Measurements from ENCODE around the gene KCNMA1.

Gene KCNMA1

DNA sequence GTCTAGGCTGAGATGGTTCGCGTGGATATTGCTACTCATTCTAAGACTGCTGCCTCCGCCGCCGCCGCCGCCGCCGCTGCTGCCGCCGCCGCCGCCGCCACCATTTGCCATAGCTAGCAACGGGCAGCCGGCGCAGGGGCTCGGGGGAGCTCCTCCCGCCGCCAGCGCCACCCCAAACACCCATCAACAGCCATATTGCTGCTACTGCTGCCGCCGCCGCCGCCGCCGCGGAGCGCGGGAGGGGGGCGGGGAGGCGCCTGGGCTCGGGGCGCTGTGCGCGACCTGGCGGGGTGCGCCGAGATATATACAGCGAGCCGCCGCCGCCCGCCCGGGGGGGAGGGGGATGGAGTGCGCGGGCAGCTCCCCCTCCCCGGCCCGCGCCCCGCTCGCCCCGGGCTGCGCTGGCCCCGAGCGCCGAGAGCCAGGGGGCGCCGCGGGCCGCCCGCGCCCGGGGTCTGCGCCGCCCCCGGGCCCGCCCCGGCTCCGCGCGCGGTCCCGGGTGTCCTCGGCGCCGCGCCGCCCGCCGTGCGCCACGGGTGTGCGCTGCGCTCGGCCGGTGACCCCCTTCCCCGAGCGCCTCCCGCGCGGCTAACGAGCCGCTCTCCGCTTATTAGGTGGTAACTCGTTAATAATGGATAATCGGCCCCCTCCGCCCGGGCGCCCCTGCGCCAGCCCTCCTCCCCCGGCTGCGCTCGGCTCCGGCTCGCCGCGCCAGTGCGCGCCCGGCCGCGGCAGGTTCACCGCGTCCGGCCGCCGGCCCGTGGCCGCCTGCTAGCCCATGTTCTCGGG is at the start of gene KCNMA1:
Gene KCNMA1, minus strand, starts transcription at position 277 of the 789 bp plus-strand sequence.
- TF ChIP-seq EP300 (IDR thresholded peaks at IDR 0.05; ENCODE audit: borderline replicate concordance), result 0 out of 2 replicates have a peak, but pooled peaks have one; percentile 26
- TF ChIP-seq RAD21 (IDR thresholded peaks at IDR 0.05; ENCODE audit: low read depth), result no peak

DNA sequence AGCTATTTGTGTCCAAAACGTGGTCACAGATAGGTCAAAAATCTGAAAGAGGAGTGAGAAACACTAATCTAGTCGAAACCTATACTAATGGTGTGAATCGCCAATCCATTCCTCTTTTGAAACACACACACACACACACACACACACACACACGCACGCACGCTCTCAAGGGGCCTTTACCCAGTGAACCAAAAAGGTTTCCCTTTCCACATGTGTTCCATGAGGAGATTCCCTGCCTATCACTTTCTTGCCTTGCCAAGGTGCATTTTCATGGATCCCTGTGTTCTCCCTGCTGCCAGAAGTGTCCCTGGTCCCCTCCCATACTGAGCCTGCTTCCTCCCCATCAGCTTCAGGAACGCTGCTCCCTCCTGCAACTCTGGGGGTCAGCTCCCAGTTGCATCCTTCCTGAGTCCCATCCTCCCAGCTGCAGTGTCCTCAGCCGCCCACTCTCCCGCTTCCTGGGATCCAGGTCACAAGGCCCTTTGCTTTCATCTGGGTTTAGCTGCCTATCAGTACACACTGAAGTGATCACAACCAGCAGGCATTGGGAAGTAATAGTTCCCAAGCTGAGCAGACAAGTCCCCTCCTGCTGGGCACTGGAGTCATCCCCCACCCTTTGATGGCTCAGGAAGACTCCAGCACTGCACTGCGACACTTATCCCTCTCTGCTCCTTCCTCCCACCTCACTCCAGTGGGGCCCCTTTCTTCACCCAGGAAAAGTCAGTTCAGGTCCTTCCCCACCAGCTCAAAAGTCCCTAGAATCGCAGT is 49.2 kb upstream of the KCNMA1 start:
- TF ChIP-seq, protein P1, sequence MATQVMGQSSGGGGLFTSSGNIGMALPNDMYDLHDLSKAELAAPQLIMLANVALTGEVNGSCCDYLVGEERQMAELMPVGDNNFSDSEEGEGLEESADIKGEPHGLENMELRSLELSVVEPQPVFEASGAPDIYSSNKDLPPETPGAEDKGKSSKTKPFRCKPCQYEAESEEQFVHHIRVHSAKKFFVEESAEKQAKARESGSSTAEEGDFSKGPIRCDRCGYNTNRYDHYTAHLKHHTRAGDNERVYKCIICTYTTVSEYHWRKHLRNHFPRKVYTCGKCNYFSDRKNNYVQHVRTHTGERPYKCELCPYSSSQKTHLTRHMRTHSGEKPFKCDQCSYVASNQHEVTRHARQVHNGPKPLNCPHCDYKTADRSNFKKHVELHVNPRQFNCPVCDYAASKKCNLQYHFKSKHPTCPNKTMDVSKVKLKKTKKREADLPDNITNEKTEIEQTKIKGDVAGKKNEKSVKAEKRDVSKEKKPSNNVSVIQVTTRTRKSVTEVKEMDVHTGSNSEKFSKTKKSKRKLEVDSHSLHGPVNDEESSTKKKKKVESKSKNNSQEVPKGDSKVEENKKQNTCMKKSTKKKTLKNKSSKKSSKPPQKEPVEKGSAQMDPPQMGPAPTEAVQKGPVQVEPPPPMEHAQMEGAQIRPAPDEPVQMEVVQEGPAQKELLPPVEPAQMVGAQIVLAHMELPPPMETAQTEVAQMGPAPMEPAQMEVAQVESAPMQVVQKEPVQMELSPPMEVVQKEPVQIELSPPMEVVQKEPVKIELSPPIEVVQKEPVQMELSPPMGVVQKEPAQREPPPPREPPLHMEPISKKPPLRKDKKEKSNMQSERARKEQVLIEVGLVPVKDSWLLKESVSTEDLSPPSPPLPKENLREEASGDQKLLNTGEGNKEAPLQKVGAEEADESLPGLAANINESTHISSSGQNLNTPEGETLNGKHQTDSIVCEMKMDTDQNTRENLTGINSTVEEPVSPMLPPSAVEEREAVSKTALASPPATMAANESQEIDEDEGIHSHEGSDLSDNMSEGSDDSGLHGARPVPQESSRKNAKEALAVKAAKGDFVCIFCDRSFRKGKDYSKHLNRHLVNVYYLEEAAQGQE (IDR thresholded peaks at IDR 0.05; ENCODE audit: low read depth), result no peak
- no peak for TF ChIP-seq EGR1 (IDR thresholded peaks at IDR 0.05)

DNA sequence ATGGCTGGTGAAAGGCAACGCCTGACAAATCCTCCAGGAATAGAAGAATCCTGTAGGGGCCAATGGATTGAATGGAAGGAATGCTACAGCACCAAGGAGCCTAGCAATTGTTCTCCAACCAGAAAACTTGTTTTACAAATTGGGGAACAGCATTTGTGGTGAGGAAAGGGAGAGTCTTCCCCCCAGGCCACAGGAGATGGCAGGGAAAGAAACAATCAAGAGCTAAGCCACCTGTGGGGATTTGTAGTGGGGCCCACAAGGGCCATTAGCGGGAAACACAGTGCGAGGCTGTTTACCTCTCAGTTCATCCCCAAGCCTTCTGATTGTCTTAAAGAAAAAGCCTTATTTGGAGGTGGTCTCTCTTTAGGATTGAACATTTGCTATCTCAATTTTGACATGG is 48.5 kb upstream of the KCNMA1 start:
- no peak for TF ChIP-seq RAD21 (IDR thresholded peaks at IDR 0.05; ENCODE audit: low read depth)
- no peak for TF ChIP-seq ZBTB7A (IDR thresholded peaks at IDR 0.05; ENCODE audit: low read depth)
- TF ChIP-seq, protein P2, sequence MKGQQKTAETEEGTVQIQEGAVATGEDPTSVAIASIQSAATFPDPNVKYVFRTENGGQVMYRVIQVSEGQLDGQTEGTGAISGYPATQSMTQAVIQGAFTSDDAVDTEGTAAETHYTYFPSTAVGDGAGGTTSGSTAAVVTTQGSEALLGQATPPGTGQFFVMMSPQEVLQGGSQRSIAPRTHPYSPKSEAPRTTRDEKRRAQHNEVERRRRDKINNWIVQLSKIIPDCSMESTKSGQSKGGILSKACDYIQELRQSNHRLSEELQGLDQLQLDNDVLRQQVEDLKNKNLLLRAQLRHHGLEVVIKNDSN (IDR thresholded peaks at IDR 0.05), result no peak
- TF ChIP-seq TAF1 (IDR thresholded peaks at IDR 0.05; ENCODE audit: low read depth), result no peak
- TF ChIP-seq, protein P1 (IDR thresholded peaks at IDR 0.05; ENCODE audit: low read depth), result no peak
- no peak for TF ChIP-seq TEAD4 (IDR thresholded peaks at IDR 0.05)
- no peak for TF ChIP-seq FOXM1 (IDR thresholded peaks at IDR 0.05; ENCODE audit: borderline replicate concordance, low read depth)
- no peak for TF ChIP-seq EGR1 (IDR thresholded peaks at IDR 0.05)
- no peak for TF ChIP-seq NFIC (IDR thresholded peaks at IDR 0.05)
- TF ChIP-seq EP300 (IDR thresholded peaks at IDR 0.05; ENCODE audit: borderline replicate concordance), result no peak
- TF ChIP-seq TCF12 (IDR thresholded peaks at IDR 0.05; ENCODE audit: low read depth), result no peak
- TF ChIP-seq YY1 (IDR thresholded peaks at IDR 0.05; ENCODE audit: low read depth), result no peak
- TF ChIP-seq CREB1 (IDR thresholded peaks at IDR 0.05; ENCODE audit: low read depth), result no peak
- TF ChIP-seq, protein P3, sequence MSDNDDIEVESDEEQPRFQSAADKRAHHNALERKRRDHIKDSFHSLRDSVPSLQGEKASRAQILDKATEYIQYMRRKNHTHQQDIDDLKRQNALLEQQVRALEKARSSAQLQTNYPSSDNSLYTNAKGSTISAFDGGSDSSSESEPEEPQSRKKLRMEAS (IDR thresholded peaks at IDR 0.05), result no peak
- TF ChIP-seq CEBPB (IDR thresholded peaks at IDR 0.05), result no peak

DNA sequence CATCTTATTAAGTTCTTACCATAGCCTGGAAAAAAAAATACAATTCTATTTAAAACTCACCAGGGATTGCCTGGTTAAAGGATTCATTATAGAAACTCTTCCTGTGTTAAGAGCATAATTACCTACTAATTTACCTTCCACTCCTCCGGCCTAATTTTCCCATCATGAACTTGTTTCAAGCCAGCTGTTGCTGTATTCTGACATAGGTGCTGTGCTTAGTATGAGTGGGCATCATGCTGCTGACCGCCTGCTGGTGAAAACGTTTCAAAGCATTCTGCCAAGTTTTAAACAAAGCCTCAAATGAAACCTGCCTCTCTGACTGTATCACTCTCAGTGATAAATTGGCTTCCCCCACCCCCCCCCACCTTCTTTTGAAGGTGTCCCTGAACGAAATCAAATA is 47.8 kb upstream of the KCNMA1 start:
- no peak for TF ChIP-seq EP300 (IDR thresholded peaks at IDR 0.05; ENCODE audit: borderline replicate concordance)
- TF ChIP-seq, protein P3 (IDR thresholded peaks at IDR 0.05), result no peak
- TF ChIP-seq TCF12 (IDR thresholded peaks at IDR 0.05; ENCODE audit: low read depth), result no peak
- no peak for TF ChIP-seq RAD21 (IDR thresholded peaks at IDR 0.05; ENCODE audit: low read depth)
- TF ChIP-seq TEAD4 (IDR thresholded peaks at IDR 0.05), result no peak
- TF ChIP-seq, protein P2 (IDR thresholded peaks at IDR 0.05), result no peak
- TF ChIP-seq TAF1 (IDR thresholded peaks at IDR 0.05; ENCODE audit: low read depth), result no peak
- no peak for TF ChIP-seq EGR1 (IDR thresholded peaks at IDR 0.05)
- no peak for TF ChIP-seq CEBPB (IDR thresholded peaks at IDR 0.05)
- TF ChIP-seq, protein P1 (IDR thresholded peaks at IDR 0.05; ENCODE audit: low read depth), result no peak
- TF ChIP-seq YY1 (IDR thresholded peaks at IDR 0.05; ENCODE audit: low read depth), result no peak
- no peak for TF ChIP-seq ZBTB7A (IDR thresholded peaks at IDR 0.05; ENCODE audit: low read depth)
- TF ChIP-seq NFIC (IDR thresholded peaks at IDR 0.05), result no peak
- no peak for TF ChIP-seq FOXM1 (IDR thresholded peaks at IDR 0.05; ENCODE audit: borderline replicate concordance, low read depth)
- TF ChIP-seq CREB1 (IDR thresholded peaks at IDR 0.05; ENCODE audit: low read depth), result no peak

Data from Ishikawa (cell line).